ENCODE measurements around the gene AKAP8. TPM values are rescaled to one million over a fixed set of nuclear protein-coding genes. Genes with fewer than 3 reads are reported as not detected.

The AKAP8 gene
- total RNA-seq: 22.4 and 22.5 TPM in 2 replicates

GRCh38 chr19:15379083-15379998 is at the start of gene AKAP8:
Gene AKAP8, minus strand, starts transcription at chr19:15379787. Its CDS starts 56 bp downstream, at chr19:15379731.

GRCh38 chr19:15418579-15419412 is 39.2 kb upstream of the AKAP8 start, which contains the start of gene AKAP8L:
Gene AKAP8L, minus strand, starts transcription at chr19:15418988. Its CDS starts 65 bp downstream, at chr19:15418923.

GRCh38 chr19:15332311-15332996 is 47.1 kb downstream of the AKAP8 start, which contains the start of gene BRD4:
Gene BRD4, minus strand, starts transcription at chr19:15332539. Its CDS starts 59,440 bp downstream, at chr19:15273099.

Small RNAs within 50 kb of the gene (small RNA-seq; reads per million reads assigned to genes)
- not detected for gene AC005776.1

Other genes starting within 250 kb of the AKAP8 start
- gene NOTCH3, start 178.8 kb downstream of the AKAP8 start, total RNA-seq: 0.22 and 0.80 TPM in 2 replicates
- gene EPHX3, start 147.3 kb downstream of the AKAP8 start, total RNA-seq: not detected in 2 replicates
- 29.4 and 38.1 TPM in 2 replicates for gene BRD4, start 47.2 kb downstream of the AKAP8 start, total RNA-seq
- gene AKAP8L, start 39.2 kb upstream of the AKAP8 start, total RNA-seq: 56.1 and 62.2 TPM in 2 replicates
- gene WIZ, start 70.2 kb upstream of the AKAP8 start, total RNA-seq: 12.4 and 15.2 TPM in 2 replicates
- 0.40 and 2.4 TPM in 2 replicates for gene RASAL3, start 84.8 kb upstream of the AKAP8 start, total RNA-seq
- gene PGLYRP2, start 99.7 kb upstream of the AKAP8 start, total RNA-seq: not detected in 2 replicates
- gene CYP4F22, start 128.7 kb upstream of the AKAP8 start, total RNA-seq: not detected in 2 replicates
- not detected in 2 replicates for gene CYP4F8, start 235.4 kb upstream of the AKAP8 start, total RNA-seq

Measured in thoracic aorta endothelial cell (primary cell).